Upper lobe of left lung (tissue), 4 donors: ENCODE measurements around the gene GPATCH3.

Experiments used
- CTCF ChIP-seq, 6 experiments: fragments of 450-650 bp in 4 of 6; fragments of 200-600 bp in 2 of 6; sonication (generic) in 2 of 6; IDR thresholded peaks; one replicate each; pipeline ENCODE4 v1.5.1; 2016 to 2019; ENCODE audit warnings: antibody characterized with exemption in 6 of 6
- POLR2A ChIP-seq, 4 donors: fragments of 450-650 bp; IDR thresholded peaks; one replicate each; pipeline ENCODE4 v1.5.1; 2016 to 2017; ENCODE audit warnings: antibody characterized with exemption in 4 of 4, mild to moderate bottlenecking in 2 of 4
- POLR2AphosphoS5 ChIP-seq, 2 donors: sonication (generic); formaldehyde crosslinking; IDR thresholded peaks; one replicate each; pipeline ENCODE4 v1.5.1; 2017; ENCODE audit warnings: antibody characterized with exemption in 2 of 2

DNA sequence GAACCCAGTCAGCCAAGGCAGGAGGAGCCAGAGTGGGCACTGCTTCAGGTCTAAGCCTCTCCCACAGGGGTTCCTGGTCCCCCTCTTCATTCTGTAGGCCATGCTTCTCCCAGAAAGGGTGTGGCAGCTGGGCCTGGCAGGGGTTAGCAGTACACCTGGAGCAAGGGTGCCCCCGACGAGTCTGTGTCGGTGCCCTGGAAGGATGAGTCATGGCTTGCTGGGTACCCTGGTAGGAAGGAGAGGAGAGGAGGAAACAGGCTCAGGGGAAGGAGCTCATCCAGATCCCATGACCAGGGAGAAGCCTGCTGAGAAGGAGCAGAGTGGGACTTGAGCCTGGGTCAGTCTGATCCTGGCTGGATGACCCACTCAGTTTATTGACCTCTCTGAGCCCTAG, 49.7 kb upstream of the GPATCH3 start:
- no peak for TF ChIP-seq POLR2A (IDR thresholded peaks at IDR 0.05)
- TF ChIP-seq POLR2AphosphoS5 (IDR thresholded peaks at IDR 0.05) = no peak
- no peak for TF ChIP-seq CTCF (IDR thresholded peaks at IDR 0.05)
